HT-29 (cell line): ENCODE results near the gene SMU1. TPM values are rescaled to one million over a fixed set of nuclear protein-coding genes. Genes with fewer than 3 reads are reported as not detected.
"Not testable (repeated sequence)": the region's sequence is repeated elsewhere in the genome, so short reads cannot be mapped to it uniquely, and the experiment has no call there.

Experiments
- DNase-seq: peaks from one replicate; pipeline ENCODE4 v3.0.0-alpha.2; 2015; ENCODE audit warnings: low spot score
- total RNA-seq: library from RNA; depleted of rRNA; stranded (reverse); fragments of >200 nt; shearing (Covaris generic); gene quantifications from 2 replicates; pipeline ENCODE4 v1.2.3, GENCODE V29; 2014

Gene SMU1
- total RNA-seq, 1 experiment from 2014 or later, result 11.5 TPM

DNA sequence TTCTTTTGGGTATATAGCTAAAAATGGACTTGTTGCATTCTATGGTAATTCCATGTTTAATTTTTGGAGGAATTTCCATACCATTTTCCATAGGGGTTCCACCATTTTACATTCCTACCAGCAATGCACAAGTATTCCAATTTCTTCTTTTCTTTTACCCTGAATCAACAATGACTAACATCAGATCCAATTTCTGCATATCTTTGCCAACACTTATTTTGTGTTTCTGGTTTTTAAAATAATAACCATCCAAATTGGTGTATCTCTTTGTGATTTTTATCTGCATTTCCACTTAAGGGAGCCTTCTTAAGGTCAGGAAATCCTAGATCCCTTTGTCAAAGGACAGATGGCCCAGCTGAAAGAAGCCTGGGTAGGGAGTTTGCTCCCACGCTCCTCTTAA lies 29.5 kb upstream of the SMU1 start:
- DNase-seq, result no peak

- no peak for DNase-seq
These were observed 29.0 kb upstream of the SMU1 start for GRCh38 chr9:33105504-33105903.

DNA sequence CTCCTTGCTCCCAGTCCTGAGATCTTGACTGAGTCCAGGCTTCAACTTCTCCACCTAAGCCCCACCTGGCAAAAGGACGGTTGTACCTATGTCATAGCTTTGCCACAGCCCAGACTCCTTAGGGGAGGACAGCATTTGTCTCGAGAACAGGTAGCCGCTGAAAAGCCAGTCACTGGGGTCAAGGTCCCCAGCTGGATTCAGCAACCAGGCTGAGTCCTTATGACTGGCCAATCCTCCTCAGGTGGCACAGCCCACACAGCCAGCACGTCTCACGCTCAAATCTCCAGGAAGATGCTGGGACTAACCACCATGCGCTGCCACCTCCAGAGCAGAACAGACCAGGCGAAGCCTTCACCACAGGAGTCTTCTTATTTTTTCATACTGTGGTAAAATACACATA lies 27.9 kb upstream of the SMU1 start:
- no peak for DNase-seq

DNA sequence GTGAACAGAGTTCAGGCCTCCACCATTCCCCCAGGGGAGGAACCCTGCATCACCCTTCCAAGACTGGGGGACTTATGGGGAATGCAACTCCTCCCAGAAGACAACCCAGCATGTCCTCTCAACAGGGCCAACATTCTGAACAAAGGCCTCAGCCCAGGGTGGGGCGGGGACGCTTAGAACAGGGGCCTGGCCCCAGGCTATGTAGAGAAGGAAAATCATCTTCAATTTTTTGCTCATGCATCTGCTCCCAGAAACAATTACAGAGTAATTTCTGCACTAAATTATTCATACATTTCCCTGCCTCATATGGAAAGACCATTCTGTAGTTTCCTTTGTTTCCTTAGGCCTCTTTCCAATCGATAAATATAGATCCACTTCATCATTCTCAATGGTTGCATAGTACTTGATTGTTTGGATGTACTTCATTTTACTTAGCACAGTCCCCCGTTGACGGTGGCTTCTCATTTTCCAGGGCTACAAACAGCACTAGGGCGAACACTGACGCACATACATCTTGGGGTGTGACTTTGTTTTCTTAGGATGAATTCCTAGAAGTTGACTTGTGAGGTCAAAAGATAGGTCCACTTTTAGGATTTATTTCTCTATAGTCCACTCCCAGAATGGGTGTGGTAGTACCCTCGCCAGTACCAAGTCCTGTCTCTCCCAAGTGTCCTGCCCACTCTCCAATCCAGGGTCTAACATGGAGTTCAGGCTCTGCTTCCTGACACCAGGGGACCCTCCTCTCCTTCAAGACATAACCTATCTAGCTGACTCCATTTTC lies 27.2 kb upstream of the SMU1 start:
- DNase-seq, result no peak

DNA sequence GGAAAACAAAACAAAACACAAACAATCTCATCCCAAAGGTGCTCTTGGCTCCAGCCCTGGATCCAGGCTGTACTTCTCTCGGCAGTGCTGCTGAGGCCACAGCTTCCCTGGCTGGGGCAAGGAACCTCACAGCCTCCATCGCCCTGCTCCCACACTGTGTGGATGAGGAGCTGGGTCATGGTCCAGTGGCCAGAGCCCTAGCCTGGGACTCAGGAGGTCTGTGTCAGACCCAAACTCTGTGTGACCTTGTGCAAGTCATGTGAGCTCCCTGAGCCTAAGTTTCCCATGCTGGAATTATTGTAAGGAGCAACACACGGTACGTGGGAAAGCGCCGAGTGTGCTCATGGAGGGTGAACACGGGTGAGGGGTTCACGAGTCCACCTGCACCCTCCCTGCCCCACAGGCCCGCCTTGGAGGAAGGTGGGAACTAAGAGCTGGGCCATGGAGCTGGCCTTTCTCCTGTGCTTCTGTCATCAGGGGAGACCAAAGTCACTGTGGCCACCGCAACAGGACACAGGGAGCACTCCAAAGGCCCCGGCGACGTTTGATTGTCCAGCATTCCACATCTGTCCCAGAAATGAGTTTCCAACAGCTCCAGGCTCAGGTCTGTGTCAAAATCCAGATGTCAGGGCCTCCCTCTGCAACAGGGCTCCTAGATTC lies 26.2 kb upstream of the SMU1 start:
- DNase-seq, result no peak

DNA sequence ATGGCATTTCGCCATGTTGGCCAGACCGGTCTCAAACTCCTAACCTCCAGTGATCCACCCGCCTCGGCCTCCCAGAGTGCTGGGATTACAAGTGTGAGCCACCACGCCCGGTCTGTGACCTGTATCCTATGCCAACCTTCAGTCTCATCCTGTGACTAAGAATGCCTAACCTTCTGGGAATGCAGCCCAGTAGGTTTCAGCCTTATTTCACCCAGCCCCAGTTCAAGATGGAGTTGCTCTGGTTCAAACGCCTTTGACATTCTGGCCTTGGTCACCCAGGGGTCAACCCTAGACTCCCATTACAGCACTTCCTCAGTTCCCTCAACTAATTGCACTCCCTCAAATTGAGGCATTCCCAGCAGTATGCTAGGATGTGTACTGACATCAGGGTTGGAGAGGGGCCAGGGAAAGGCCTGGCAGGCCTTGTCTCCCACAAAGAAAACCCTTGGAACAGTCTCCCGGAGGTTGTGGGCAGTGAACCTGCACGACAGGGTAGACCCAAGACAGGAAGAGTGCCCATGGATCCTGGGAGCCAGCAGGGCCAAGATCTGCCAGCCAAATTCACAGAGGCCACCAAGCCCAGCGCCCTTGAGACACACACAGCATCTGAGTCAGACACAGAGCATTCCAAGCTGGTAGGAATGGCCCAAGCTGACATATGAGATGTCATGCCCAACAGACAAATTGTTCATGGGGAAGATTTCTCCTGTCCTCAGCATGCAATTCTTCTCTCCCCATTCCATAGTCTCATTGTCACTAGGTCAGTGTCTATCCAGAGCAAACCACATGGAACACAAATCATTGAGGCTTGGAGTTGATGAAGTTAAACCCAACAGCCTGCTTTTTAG lies 24.9 kb upstream of the SMU1 start:
- no peak for DNase-seq

GRCh38 chr9:33099754-33100153 lies 23.3 kb upstream of the SMU1 start:
- no peak for DNase-seq

- DNase-seq, result no peak
These were observed 20.7 kb upstream of the SMU1 start for GRCh38 chr9:33097192-33097591.

GRCh38 chr9:33092634-33093033 lies 16.2 kb upstream of the SMU1 start:
- DNase-seq, result no peak

DNA sequence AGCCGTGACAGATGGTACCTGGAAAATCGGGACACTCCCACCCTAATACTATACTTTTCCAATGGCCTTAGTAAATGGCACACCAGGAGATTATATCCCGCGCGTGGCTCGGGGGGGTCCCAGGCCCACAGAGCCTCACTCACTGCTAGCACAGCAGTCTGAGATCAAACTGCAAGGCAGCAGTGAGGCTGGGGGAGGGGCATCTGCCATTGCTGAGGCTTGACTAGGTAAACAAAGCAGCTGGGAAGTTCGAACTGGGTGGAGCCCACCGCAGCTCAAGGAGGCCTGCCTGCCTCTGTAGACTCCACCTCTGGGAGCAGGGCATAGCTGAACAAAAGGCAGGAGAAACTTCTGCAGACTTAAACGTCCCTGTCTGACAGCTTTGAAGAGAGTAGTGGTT lies 9.2 kb upstream of the SMU1 start:
- not testable (repeated sequence) for DNase-seq

DNA sequence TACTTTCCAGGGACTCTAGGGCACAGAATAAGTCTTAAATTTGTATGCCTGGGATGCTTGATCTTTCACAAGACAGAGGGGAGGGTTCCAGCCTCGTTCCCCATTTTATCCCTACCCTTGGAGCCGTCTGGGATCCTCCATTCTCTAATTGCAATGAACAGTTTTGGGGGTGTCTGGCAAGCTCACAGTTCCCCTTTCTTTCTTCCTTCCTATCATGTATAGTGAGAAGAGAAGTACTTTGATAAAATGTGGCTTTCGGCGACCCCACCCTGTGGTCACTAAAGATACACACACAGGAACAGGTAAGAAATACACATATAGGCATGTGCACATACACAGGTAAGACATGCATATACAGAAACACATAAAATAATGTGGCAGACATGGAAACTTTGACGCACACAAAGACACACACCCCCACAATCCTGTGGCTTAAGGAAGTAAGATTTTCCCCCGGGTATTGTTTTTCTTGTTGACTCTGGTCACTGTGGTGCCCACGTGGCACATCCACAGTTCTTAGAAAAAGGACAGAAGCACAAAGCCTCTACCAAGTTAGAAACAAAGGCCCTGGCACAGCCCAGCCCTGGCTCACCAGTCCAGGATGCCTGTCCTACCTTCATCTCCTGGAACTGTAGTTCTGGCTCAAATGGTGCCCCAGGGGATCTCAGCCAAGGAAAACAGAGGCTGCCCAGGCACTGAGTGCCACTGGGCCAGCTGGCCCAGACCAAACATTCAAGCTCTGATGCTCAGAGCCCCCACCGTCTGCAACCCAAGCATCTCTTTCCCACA lies 6.3 kb upstream of the SMU1 start:
- DNase-seq, result no peak

DNA sequence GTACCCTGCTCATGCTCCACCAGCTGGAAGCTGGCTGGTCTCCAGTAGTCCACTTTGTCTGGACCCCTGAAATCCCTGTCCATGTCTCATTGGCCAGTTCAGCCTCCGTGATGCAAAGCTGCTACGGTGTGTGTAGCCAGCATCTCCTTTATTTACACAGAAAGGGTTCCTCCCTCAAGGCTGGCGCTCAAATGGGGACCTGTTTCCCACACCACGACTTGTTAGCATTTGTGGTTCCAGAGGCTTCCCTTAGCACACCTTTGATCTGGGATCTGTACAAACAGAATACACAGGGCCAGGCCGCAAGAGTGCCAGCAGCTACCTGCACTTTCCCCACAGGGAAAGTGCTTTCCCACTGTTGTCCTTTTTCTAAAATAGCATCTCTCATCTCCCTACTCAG lies 5.7 kb upstream of the SMU1 start:
- DNase-seq, result no peak

- DNase-seq, result peak; percentile 81
These were observed 4.8 kb upstream of the SMU1 start for GRCh38 chr9:33081128-33081851.

GRCh38 chr9:33080534-33080933 lies 4.1 kb upstream of the SMU1 start:
- DNase-seq, result no peak

DNA sequence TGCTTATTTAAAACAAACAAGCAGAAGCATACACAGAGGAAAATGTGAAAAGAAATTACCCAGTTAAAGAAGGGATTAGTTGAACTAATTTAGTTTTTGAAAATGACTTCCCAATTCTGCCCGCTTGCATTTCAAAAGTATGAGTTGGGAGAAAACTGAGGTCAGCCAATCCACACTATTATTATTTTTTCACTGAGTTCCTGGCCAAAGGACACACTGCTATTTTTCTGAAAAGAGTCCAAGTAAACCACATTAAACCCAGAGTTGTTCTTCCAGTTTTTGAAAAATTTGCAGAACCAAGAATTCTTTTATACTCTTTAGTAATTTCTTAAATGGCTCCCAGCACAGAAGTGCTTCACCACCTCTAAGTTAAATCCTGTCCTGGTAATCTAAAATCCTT lies 7.5 kb downstream of the SMU1 start:
- no peak for DNase-seq

DNA sequence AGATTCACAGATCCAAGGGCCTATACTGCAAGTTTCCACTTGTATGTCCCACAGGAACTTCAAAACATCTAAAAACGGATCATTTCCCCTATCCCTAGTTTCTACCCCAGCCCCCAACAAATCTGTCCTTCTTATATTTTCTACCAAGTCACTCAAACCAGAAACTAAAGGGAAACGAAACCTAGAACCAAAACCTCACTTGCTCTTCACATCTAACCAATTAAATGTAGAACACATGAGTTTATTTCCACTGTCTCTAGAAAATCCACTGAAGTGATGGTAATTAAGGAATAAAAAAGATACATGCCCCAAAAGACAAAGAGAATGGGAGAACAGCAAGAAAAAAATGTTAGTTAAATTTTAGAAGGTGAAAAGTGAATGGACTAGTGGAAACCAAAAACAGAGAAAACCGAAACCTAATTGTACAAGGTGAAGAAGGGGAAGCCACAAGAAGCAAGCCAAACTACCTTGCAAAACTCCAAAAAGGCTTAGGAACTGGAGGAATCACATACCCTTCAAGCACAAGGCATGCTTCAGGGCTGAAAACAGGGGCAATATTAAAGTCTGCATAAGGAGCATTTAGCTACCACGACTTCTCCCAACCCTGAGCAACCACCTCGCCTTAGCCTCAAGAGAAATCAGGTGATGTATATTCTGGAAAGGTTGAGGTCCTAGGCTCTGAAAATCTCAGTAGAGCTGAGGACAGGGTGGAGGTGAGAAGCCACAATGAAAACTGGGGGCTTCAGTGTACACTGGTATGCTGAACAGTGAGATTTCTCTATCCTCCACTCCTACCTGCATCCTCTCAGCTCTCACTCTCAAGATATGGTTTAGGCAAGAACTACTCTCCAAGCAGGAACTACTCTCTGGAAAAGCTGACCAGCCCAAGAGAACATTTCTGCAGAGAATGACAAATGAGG lies 11.1 kb downstream of the SMU1 start:
- no peak for DNase-seq

DNA sequence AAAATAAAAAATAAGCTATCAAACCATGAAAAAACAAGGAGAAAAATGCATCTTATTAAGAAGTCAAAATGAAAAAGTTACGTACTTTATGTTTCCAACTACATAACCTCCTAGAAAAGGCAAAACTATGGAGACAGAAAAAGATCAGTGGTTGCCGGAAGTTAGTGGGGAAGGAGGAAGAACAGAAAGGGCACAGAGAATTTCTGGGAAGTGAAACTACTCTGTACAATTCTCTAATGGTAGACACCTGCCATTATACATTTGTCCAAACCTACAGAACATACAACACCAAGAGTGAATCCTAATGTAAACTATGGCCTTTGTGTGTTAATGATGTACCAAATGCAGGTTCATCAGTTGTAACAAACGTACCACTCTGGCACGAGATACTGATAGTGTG lies 25.3 kb downstream of the SMU1 start:
- DNase-seq, result no peak

DNA sequence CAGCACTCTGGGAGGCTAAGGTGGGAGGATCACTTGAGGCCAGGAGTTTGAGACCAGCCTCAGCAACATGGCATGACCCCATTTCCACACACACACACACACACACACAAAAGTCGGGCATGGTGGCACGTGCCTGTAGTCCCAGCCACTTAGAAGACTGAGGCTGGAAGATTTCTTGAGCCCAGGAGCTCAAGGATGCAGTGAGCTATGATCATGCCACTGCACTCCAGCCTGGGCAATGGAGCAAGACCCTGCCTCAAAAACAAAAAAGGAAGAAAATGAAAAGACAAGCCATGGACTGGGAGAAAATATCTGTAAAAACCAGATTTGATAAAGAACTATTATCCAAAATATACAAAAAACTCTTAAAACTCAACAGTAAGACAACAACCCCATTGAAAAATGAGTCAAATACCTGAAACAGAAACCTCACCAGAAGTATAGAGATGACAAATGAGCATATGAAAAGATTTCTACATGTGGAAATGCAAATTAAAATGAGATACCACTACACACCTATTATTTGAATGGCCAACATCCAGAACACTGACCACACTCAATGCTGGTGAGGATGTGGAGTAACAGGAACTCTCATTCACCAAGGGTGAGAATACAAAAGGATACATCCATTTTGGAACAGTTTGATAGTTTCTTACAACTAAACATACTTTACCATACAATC lies 26.7 kb downstream of the SMU1 start:
- no peak for DNase-seq

GRCh38 chr9:33048054-33048465 lies 28.4 kb downstream of the SMU1 start:
- DNase-seq, result no peak
